Liver (tissue), 3 donors: ENCODE results near the gene TRIM75.
A peak's percentile ranks its signal among the peaks of the same experiment; 100 is the strongest.

Source experiments
- EGR1 ChIP-seq, 2 donors: IDR thresholded peaks; 2 replicates each; pipeline ENCODE4 v1.6.1; 2016 to 2018; ENCODE audit warnings: antibody characterized with exemption in 2 of 2, low read depth in 2 of 2
- HNF4A ChIP-seq, 2 donors: conservative IDR thresholded peaks; 2 replicates each; pipeline ENCODE4 v1.6.1; 2016; ENCODE audit warnings: antibody characterized with exemption in 2 of 2, mild to moderate bottlenecking in 2 of 2
- JUND ChIP-seq, 2 donors: IDR thresholded peaks; 2 replicates each; pipeline ENCODE4 v1.6.1; 2016; ENCODE audit warnings: antibody characterized with exemption in 2 of 2
- TAF1 ChIP-seq: conservative IDR thresholded peaks from 2 replicates; pipeline ENCODE4 v1.6.1; 2016; ENCODE audit warnings: antibody characterized with exemption, mild to moderate bottlenecking
- TF ChIP-seq, protein P1 (sequence below): fragments of 150-350 bp; IDR thresholded peaks from 2 replicates; pipeline ENCODE4 v1.5.1; 2017; ENCODE audit warnings: improper control_type of control experiment, low read depth, low read length; ENCODE audit not compliant: missing input control
- TF ChIP-seq, protein P2 (sequence below): IDR thresholded peaks from 2 replicates; pipeline ENCODE4 v1.6.1; 2016; ENCODE audit warnings: antibody characterized with exemption
- TF ChIP-seq, protein P3 (sequence below): IDR thresholded peaks from 2 replicates; pipeline ENCODE4 v1.6.1; 2016; ENCODE audit warnings: antibody characterized with exemption
- donor health status: healthy.
- donor health status: healthy.

DNA sequence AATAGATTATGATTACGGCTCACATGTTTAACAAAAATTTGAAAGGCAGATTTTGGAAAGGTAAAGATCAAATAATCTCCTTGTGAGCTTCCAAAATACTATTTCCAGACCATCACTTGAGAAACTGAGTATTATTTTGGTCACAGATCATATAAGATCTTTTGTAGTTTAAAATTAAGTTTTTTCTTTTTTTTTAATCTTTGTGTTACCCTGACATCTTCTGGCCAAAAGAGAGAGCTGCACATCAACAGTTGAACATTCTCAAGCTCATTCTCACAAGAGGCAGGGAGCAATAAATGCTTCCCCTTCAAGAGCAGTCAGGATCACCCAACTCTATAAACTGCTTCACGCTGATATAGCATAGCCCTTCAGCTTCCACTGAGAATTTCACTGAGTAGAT is 43.1 kb downstream of the TRIM75 start:
- TF ChIP-seq, protein P1, sequence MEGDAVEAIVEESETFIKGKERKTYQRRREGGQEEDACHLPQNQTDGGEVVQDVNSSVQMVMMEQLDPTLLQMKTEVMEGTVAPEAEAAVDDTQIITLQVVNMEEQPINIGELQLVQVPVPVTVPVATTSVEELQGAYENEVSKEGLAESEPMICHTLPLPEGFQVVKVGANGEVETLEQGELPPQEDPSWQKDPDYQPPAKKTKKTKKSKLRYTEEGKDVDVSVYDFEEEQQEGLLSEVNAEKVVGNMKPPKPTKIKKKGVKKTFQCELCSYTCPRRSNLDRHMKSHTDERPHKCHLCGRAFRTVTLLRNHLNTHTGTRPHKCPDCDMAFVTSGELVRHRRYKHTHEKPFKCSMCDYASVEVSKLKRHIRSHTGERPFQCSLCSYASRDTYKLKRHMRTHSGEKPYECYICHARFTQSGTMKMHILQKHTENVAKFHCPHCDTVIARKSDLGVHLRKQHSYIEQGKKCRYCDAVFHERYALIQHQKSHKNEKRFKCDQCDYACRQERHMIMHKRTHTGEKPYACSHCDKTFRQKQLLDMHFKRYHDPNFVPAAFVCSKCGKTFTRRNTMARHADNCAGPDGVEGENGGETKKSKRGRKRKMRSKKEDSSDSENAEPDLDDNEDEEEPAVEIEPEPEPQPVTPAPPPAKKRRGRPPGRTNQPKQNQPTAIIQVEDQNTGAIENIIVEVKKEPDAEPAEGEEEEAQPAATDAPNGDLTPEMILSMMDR, result peak; percentile 45
- TF ChIP-seq, protein P2, sequence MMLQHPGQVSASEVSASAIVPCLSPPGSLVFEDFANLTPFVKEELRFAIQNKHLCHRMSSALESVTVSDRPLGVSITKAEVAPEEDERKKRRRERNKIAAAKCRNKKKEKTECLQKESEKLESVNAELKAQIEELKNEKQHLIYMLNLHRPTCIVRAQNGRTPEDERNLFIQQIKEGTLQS, result no peak
- TF ChIP-seq, protein P3, sequence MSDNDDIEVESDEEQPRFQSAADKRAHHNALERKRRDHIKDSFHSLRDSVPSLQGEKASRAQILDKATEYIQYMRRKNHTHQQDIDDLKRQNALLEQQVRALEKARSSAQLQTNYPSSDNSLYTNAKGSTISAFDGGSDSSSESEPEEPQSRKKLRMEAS, result no peak
- TF ChIP-seq HNF4A (conservative IDR thresholded peaks at IDR 0.05), result no peak
- no peak for TF ChIP-seq TAF1
- no peak for TF ChIP-seq EGR1 (IDR thresholded peaks at IDR 0.05; ENCODE audit: low read depth in 2 of 2)
- no peak for TF ChIP-seq JUND (IDR thresholded peaks at IDR 0.05)
